HL-60/S4 (cell line): ENCODE measurements around the gene PLTP.

ENCODE experiments used
- in situ Hi-C: fragments of 300-500 bp; cut with MboI; formaldehyde crosslinking; loops from 2 replicates; pipeline ENCODE4 v1.14.3; 2022; ENCODE audit warnings: low sequenced_read_pairs

PLTP gene

DNA sequence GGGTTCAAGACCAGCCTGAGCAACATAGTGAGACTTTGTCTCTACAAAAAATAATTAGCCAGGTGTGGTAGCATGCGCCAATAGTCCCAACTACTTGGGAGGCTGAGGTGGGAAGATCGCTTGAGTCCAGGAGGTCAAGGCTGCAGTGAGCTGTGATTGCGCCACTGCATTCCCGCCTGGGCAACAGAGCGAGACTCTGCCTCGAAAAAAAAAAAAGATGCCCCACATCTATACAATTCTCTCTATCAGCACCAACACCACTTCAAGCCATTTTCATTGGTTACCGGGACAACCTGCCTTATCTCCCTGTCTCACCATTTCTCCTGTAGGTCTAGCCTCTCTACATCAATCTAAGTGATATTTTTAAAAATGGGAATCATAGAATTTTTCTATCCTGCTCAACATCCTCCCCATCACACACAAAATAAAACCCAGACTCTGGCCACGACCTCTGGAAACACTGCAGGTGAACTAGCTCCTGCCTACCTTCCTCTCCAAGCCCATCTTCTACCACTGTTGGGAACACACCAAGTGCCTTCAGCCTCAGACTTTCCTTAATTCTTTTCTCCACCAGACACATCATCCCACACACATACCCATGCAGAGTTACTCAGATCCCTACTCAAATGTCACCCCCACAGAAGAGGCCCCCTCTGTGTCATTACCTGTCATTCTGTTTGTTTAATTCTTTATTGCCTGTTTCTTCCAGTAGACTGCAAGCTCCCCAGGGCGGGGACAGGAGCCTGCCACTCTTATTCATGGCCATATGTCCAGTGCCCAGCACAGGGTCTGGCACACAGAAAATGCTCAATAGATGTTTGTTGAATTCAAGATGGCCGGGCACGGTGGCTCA is 9.6 kb upstream of the PLTP start:
- in situ Hi-C loops, result no loop called here

DNA sequence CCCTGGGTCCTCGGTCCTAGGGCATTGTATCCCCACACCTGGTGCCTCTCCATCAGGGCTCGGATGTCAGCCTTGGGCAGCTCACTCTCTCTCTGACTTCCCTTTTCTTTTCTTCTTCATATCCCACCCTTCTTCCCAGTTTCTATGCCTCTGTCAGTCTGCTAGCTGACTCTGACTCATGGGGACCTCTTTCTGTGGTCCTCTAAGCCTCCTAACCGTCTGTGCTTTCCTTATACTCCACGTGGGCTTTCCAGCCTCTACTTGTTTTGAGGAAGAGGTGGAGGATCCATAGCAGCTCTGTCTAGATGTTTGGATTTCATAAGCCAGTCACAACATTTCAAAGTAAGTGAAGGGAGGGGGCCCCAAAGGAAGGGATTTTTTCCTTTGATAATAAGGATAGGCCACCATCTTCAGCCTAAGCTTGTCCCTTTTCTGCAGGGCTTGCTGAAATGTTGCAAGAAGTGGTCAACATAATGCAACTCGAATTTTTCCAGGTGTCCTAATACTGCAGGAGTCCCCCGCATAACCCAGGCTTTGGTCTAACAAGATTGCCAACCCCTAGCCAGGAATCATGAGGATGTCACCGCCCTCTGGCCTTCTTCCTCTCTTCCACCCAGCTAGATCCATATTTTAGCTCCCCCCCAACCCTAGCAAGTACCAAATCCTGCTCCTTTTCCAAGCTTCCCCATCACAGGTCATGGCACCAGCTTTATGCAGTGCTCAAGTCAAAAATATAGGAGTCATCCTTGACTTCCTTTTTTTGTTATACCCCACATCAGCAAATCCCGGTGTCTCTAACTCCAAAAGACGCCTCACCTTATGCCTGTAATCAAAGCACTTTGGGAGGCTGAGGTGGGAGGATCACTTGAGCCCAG is 8.7 kb upstream of the PLTP start:
- in situ Hi-C loops, result no loop called here

DNA sequence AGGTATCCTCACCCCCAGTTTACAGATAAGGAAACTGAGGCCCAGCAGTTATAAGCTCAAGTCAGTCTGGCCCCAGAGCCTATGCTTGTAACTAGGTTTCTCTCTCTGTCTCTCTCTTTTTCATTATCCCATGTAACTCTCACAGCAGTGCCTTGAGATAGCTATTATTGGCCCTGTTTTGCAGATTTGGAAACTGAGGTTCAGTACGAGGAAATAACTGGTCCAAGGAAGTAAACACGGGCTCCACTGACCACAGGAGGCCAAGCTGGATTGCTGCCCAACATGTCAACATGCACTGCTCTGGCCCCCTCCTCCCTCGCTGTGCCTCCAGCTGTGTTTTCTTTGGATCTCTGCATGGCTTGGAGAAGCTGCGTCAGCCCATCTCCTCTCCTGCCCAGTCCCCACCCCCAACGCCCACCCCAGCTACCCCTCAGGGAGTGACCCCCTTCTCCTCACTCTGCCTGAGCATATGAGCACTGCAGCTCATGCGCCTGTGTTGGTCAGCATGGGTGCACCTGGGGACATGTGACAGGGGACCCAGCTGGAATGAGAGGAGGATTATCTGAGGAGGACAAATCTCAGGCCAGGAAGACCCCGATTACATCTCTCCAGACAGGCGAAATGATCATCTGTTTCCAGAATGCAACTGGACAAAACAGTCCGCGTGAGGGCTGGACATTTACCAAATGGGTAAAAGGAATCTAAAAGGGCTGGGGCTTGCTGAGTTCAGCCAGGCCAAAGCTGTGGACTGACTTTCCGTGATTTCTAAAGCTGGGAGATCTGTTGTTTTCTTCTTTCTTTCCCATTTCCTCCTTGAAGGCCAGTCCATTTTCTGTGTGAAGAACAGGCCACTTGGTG is 7.8 kb upstream of the PLTP start:
- in situ Hi-C loops, result no loop called here

- in situ Hi-C loops, result no loop called here
Measured at GRCh38 chr20:45918779-45919537, 7.0 kb upstream of the PLTP start.

GRCh38 chr20:45918182-45918737 is 6.3 kb upstream of the PLTP start:
- in situ Hi-C loops, result no loop called here

GRCh38 chr20:45917790-45918141 is 5.8 kb upstream of the PLTP start:
- in situ Hi-C loops, result no loop called here

DNA sequence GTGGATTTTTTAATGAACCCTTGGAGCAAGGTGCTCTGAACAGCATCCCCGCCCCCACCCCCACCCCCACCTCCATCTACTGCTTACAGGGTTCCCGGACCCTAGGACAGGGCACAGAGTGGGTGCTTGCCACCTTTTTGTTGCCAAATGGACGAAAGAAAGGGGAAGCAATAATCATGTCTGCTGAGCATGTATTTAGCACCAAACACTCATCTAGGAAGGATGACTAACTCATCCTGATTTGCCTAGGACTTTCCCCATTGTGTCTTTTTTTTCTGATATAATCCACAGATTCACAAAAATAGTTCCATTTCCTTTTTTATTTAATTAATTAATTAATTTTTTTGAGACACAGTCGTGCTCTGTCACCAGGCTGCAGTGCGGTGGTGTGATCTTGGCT is 1.2 kb upstream of the PLTP start:
- in situ Hi-C loops, result no loop called here

DNA sequence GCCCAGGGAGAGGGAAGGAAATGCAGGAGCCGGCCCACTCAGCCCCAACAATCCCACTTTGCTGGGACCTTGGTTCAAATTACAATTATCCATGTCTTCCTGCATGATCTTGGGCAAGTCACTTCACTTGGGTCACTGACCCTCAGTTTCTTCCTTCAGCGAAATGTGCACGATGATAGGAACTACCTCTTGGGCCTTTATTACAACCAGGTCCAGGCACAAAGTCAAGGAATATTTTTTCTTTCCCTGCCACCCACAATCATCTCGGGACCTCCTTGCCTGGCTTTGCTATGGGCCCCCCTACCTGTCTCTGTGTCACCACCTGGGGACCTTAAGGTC is 358 bp upstream of the PLTP start:
- in situ Hi-C loops, result no loop called here

- in situ Hi-C loops, result no loop called here
Measured at GRCh38 chr20:45910670-45911485, 1.1 kb downstream of the PLTP start.

GRCh38 chr20:45909817-45910669 is 1.9 kb downstream of the PLTP start:
- in situ Hi-C loops, result no loop called here

DNA sequence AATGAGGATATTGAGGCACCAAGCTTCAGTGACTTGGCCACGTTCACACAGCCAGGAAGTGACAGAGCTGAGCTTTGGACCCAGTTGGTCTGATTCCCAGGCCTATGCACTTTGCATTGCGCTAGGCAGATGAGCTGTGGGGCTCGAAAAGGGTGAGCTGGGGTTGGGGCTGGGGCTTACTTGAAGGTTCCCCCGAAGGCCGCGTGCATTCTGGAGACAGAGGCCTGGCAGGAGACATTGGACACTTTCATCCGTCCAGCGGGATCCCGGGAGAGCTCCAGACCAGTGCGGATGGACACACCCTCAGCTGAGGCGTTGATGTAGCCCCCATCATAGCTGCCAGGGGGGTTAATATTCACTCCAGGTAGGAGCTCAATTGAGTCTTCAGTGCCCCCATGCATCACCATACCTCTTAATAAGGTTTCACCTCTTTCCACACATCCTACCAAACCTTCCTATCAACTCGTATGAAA is 2.6 kb downstream of the PLTP start:
- in situ Hi-C loops, result no loop called here

DNA sequence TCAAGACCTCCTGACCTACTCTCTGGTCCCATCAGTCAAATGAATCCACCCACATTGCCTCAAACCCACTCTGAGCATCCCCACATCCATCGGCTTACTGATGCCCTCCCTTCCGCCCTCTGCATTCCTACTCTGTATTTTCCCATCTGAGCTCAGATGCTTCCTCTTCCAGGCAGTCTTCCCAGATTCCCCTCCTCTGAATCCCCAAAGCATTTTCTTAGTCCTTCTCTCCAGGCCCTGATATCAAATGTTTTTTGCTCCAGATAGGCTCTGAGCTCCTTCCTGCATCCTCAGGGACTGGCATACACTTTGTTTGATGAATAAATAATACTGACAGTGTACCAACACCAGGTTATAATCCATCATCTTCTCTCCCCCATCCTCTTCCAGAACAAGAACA is 3.9 kb downstream of the PLTP start:
- in situ Hi-C loops, result no loop called here

DNA sequence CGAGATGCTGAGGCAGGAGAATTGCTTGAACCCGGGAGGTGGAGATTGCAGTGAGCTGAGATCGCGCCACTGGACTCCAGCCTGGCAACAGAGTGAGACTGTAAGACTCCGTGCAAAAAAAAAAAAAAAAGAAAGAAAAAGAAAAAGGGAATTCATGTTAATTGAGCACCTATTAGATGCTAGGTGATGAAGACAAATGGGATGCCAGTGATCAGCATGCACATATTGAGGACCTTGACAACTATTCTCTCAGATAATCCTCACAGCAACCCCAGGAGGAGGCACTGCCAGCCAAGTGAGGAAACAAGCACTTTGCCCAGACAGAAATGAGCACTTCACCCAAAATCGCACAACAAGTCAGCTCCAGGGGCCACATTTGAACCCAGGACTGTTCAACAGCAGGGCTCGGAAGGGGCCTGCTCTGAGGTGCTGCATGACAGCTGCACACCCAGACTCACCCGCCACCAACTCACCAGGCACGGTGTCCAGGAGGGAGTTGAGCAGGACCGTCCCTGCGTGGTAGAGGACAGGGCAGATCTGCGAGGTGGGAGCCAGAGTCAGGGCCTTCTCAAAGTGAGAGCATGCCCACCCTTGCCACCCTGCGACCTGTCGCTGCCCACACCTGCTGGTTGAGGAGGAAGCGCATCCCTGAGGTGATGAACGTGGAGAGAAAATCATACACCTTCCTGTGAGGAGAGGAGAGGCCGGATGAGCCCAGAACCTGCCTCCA is 4.6 kb downstream of the PLTP start:
- in situ Hi-C loops, result no loop called here

- in situ Hi-C loops, result no loop called here
Measured at GRCh38 chr20:45905505-45906079, 6.4 kb downstream of the PLTP start.

GRCh38 chr20:45904583-45905504 is 7.1 kb downstream of the PLTP start:
- in situ Hi-C loops, result no loop called here

- in situ Hi-C loops, result no loop called here
Measured at GRCh38 chr20:45902199-45902701, 9.7 kb downstream of the PLTP start.
